Vagina (tissue), 2 donors: ENCODE results near the gene GGTLC2.
"Not testable (repeated sequence)": the region's sequence is repeated elsewhere in the genome, so short reads cannot be mapped to it uniquely, and the experiment has no call there.

ENCODE experiments used
- POLR2A ChIP-seq, 2 donors: fragments of 450-650 bp; IDR thresholded peaks; one replicate each; pipeline ENCODE4 v1.6.1; 2017; ENCODE audit warnings: antibody characterized with exemption in 2 of 2, mild to moderate bottlenecking in 2 of 2, moderate library complexity in 2 of 2
- POLR2AphosphoS5 ChIP-seq, 2 donors: sonication (generic); formaldehyde crosslinking; IDR thresholded peaks; one replicate each; pipeline ENCODE4 v1.9.0; 2017; ENCODE audit warnings: antibody characterized with exemption in 2 of 2, mild to moderate bottlenecking in 2 of 2, low read depth in 1 of 2; ENCODE audit not compliant: insufficient read depth in 1 of 2
- TF ChIP-seq, protein P1 (sequence below), 3 experiments: fragments of 450-650 bp in 2 of 3; fragments of 200-600 bp in 1 of 3; sonication (generic) in 1 of 3; IDR thresholded peaks; one replicate each; pipeline ENCODE4 v1.5.1; 2017 to 2019; ENCODE audit warnings: antibody characterized with exemption in 3 of 3, mild to moderate bottlenecking in 2 of 3, moderate library complexity in 2 of 3

DNA sequence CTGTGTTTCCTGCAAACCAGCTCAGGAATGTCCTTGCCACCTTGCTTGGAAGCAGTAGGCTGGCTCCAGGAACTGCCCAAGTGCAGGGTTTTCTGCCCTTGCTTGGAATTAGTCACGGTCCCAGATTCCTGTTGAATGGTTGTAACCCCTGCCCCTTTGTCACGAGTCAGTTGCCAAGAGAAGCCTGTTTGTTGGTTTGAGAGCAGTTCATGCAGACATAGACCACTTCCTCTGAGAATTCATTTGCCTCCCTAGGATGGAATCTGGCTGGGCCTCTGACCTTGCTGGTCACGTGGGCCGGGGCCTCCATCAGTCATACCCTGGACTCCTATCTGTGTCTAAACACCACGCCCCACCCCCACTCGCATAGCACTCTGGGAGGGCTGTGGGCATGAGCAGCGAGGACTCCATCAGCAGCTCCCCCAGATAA is 13.2 kb upstream of the GGTLC2 start:
- TF ChIP-seq, protein P1, sequence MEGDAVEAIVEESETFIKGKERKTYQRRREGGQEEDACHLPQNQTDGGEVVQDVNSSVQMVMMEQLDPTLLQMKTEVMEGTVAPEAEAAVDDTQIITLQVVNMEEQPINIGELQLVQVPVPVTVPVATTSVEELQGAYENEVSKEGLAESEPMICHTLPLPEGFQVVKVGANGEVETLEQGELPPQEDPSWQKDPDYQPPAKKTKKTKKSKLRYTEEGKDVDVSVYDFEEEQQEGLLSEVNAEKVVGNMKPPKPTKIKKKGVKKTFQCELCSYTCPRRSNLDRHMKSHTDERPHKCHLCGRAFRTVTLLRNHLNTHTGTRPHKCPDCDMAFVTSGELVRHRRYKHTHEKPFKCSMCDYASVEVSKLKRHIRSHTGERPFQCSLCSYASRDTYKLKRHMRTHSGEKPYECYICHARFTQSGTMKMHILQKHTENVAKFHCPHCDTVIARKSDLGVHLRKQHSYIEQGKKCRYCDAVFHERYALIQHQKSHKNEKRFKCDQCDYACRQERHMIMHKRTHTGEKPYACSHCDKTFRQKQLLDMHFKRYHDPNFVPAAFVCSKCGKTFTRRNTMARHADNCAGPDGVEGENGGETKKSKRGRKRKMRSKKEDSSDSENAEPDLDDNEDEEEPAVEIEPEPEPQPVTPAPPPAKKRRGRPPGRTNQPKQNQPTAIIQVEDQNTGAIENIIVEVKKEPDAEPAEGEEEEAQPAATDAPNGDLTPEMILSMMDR (IDR thresholded peaks at IDR 0.05): not testable (repeated sequence)
- TF ChIP-seq POLR2A (IDR thresholded peaks at IDR 0.05); POLR2AphosphoS5 (IDR thresholded peaks at IDR 0.05; ENCODE audit: insufficient read depth in 1 of 2, low read depth in 1 of 2): not testable (repeated sequence)
